Stromal cell of bone marrow (primary cell): ENCODE results near the gene SCO2.
"Not testable (repeated sequence)": the region's sequence is repeated elsewhere in the genome, so short reads cannot be mapped to it uniquely, and the experiment has no call there.

Experiments used
- DNase-seq: peaks from one replicate; pipeline ENCODE4 v3.0.0-alpha.2; 2012; ENCODE audit warnings: low read depth

SCO2 gene

GRCh38 chr22:50551160-50551752, 25.9 kb upstream of the SCO2 start:
- DNase-seq: no peak

GRCh38 chr22:50550395-50550794, 25.0 kb upstream of the SCO2 start:
- no peak for DNase-seq

GRCh38 chr22:50548921-50549790, 23.8 kb upstream of the SCO2 start:
- DNase-seq: no peak

- DNase-seq: no peak
These were observed 22.9 kb upstream of the SCO2 start for GRCh38 chr22:50548040-50548920.

GRCh38 chr22:50547263-50547985, 22.0 kb upstream of the SCO2 start:
- DNase-seq: no peak

GRCh38 chr22:50546326-50547262, 21.2 kb upstream of the SCO2 start:
- DNase-seq: no peak

- no peak for DNase-seq
These were observed 20.3 kb upstream of the SCO2 start, which contains the start of gene KLHDC7B for GRCh38 chr22:50545522-50546325. KLHDC7B (plus strand) TSS chr22:50545899; CDS start chr22:50546244, 345 bp downstream.

GRCh38 chr22:50544746-50545253, 19.4 kb upstream of the SCO2 start:
- DNase-seq: no peak

- DNase-seq: no peak
These were observed 18.8 kb upstream of the SCO2 start for GRCh38 chr22:50544078-50544745.

- DNase-seq: no peak
These were observed 17.1 kb upstream of the SCO2 start for GRCh38 chr22:50542416-50542927.

GRCh38 chr22:50541667-50542026, 16.2 kb upstream of the SCO2 start:
- DNase-seq: peak; percentile 90

- no peak for DNase-seq
These were observed 15.0 kb upstream of the SCO2 start for GRCh38 chr22:50540381-50540780.

GRCh38 chr22:50537765-50538164, 12.4 kb upstream of the SCO2 start:
- no peak for DNase-seq

GRCh38 chr22:50536226-50536625, 10.8 kb upstream of the SCO2 start:
- no peak for DNase-seq

GRCh38 chr22:50535113-50535512, 9.7 kb upstream of the SCO2 start:
- no peak for DNase-seq

GRCh38 chr22:50533856-50534711, 8.7 kb upstream of the SCO2 start:
- DNase-seq: not testable (repeated sequence)

GRCh38 chr22:50532824-50533796, 7.7 kb upstream of the SCO2 start:
- DNase-seq: no peak
